Breast epithelium (tissue), 4 donors: ENCODE results near the gene RBCK1. TPM values are rescaled to one million over a fixed set of nuclear protein-coding genes. Genes with fewer than 3 reads are reported as not detected.

ENCODE experiments used
- DNase-seq, 2 donors: peaks; one replicate each; pipeline ENCODE4 v3.0.0-alpha.2; 2019; ENCODE audit warnings: low spot score in 2 of 2
- H3K27ac ChIP-seq, 2 donors: fragments of 200-600 bp; sonication (generic) in 1 of 2; one replicate each; pipeline ENCODE4 v1.5.1; 2016 to 2019; ENCODE audit warnings: mild to moderate bottlenecking in 1 of 2
- H3K27me3 ChIP-seq, 2 donors: fragments of 200-600 bp; sonication (generic) in 1 of 2; one replicate each; pipeline versions ENCODE4 v1.5.1 to v1.6.0; 2017 to 2019; ENCODE audit warnings: control low read depth in 1 of 2, mild to moderate bottlenecking in 1 of 2
- H3K36me3 ChIP-seq: fragments of 200-600 bp; one replicate; pipeline ENCODE4 v1.5.1; 2019
- H3K4me1 ChIP-seq, 2 donors: fragments of 200-600 bp; sonication (generic); one replicate each; pipeline ENCODE4 v1.5.1; 2016 to 2019; ENCODE audit warnings: control low read depth in 1 of 2
- H3K4me3 ChIP-seq, 3 donors: fragments of 200-600 bp; sonication (generic); 1 replicate in 2 of 3; 2 replicates in 1 of 3; pipeline ENCODE4 v1.5.1; 2016 to 2019; ENCODE audit warnings: mild to moderate bottlenecking in 3 of 3, moderate library complexity in 2 of 3
- H3K9me3 ChIP-seq, 2 donors: fragments of 200-600 bp; sonication (generic) in 1 of 2; one replicate each; pipeline ENCODE4 v1.5.1; 2016 to 2019; ENCODE audit warnings: control low read depth in 1 of 2
- POLR2A ChIP-seq: fragments of 450-650 bp; IDR thresholded peaks from one replicate; pipeline ENCODE4 v1.6.1; 2016; ENCODE audit warnings: antibody characterized with exemption, mild to moderate bottlenecking, moderate library complexity
- POLR2AphosphoS5 ChIP-seq, 3 donors: sonication (generic); formaldehyde crosslinking; IDR thresholded peaks; one replicate each; pipeline ENCODE4 v1.6.1; 2017; ENCODE audit warnings: antibody characterized with exemption in 3 of 3
- intact Hi-C: fragments of 100-400 bp; cut with DNase I; formaldehyde crosslinking; loops from one replicate; pipeline ENCODE4 v1.15.1; 2023; ENCODE audit warnings: low total_unique reads
- total RNA-seq, 3 donors: library from RNA; depleted of rRNA; stranded (reverse); fragments of >200 nt; gene quantifications; one replicate each; pipeline ENCODE4 v1.1.0, GENCODE V29; 2016
- TF ChIP-seq, protein P1 (sequence below), 3 donors: fragments of 450-650 bp; IDR thresholded peaks; one replicate each; pipeline ENCODE4 v1.5.1; 2016 to 2017; ENCODE audit warnings: antibody characterized with exemption in 3 of 3, mild to moderate bottlenecking in 3 of 3, moderate library complexity in 3 of 3

RBCK1 gene
- total RNA-seq, 3 donors from 2014 or later, result 61.3 to 69.5 (median 66.2) TPM

DNA sequence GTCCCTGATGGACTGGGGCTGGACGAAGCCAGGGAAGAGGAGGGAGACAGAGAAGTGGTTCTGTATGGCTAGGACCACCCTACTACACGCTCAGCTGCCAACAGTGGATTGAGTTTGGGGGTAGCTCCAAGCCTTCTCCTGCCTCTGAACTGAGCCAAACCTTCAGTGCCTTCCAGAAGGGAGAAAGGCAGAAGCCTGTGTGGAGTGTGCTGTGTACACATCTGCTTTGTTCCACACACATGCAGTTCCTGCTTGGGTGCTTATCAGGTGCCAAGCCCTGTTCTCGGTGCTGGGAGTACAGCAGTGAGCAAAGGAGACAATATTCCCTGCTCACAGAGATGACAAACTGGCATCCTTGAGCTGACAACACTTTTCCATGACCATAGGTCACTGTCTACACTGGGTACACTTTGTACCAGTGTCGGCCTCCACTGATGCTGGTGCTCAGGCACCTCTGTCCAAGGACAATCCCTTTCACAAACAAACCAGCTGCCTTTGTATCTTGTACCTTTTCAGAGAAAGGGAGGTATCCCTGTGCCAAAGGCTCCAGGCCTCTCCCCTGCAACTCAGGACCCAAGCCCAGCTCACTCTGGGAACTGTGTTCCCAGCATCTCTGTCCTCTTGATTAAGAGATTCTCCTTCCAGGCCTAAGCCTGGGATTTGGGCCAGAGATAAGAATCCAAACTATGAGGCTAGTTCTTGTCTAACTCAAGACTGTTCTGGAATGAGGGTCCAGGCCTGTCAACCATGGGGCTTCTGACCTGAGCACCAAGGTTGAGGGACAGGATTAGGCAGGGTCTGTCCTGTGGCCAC is 11.3 kb upstream of the RBCK1 start:
- no peak overlapping the region for H3K4me3 ChIP-seq
- H3K9me3 ChIP-seq, result no peaks in the 10 kb centered on the region
- no peak for DNase-seq
- H3K4me1 ChIP-seq, result no peaks in the 10 kb centered on the region
- H3K27ac ChIP-seq, result no peak overlapping the region
- intact Hi-C loops, result no loop called here
- no peak for TF ChIP-seq POLR2AphosphoS5 (IDR thresholded peaks at IDR 0.05)
- no peaks in the 10 kb centered on the region for H3K27me3 ChIP-seq
- no peaks in the 10 kb centered on the region for H3K36me3 ChIP-seq

DNA sequence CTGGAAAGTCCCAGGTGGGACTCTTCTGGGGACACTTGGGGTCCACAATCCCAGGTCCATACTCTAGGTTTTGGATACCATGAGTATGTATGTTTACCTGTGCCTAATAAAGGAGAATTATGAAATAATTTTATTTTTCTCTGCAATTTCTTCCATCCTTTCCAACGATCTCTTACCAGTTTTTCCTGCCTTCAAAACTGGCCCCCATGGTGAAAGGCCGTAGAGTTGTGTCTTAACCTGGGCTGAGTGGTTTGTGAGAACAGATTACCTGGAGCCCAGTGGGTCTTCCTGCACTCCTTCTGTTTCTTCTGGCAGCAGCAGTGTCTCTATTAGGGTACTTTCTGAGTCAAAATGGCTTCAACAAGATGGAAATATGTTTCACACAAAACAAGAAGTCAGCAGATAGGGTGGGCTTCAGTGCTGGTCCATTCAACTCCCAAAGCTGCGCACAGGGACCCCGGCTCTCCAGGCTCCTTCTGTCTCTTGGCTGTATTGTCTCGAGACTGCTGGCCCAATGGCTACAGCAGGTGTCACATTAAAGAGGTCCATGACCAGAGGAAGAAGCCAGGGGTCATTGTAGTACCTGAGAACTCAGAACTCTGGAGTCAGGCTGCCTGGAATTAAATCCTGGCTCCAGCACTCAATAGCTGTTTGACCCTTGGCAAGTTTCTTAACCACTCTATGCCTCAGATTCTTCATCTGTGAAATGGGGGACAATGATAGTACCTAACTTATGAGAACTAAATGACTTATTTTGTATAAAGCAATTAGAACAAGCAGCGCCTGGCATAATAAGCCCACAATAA is 10.5 kb upstream of the RBCK1 start:
- Histone ChIP-seq H3K27me3 (no peaks in the 10 kb centered on the region), H3K4me1 (no peaks in the 10 kb centered on the region), H3K9me3 (no peaks in the 10 kb centered on the region), H3K4me3 (no peak overlapping the region), H3K36me3 (no peaks in the 10 kb centered on the region), H3K27ac (no peak overlapping the region)
- TF ChIP-seq POLR2AphosphoS5 (IDR thresholded peaks at IDR 0.05), result no peak
- TF ChIP-seq, protein P1, sequence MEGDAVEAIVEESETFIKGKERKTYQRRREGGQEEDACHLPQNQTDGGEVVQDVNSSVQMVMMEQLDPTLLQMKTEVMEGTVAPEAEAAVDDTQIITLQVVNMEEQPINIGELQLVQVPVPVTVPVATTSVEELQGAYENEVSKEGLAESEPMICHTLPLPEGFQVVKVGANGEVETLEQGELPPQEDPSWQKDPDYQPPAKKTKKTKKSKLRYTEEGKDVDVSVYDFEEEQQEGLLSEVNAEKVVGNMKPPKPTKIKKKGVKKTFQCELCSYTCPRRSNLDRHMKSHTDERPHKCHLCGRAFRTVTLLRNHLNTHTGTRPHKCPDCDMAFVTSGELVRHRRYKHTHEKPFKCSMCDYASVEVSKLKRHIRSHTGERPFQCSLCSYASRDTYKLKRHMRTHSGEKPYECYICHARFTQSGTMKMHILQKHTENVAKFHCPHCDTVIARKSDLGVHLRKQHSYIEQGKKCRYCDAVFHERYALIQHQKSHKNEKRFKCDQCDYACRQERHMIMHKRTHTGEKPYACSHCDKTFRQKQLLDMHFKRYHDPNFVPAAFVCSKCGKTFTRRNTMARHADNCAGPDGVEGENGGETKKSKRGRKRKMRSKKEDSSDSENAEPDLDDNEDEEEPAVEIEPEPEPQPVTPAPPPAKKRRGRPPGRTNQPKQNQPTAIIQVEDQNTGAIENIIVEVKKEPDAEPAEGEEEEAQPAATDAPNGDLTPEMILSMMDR (IDR thresholded peaks at IDR 0.05), result no peak
- no peak for TF ChIP-seq POLR2A
- DNase-seq, result no peak
- intact Hi-C loops, result no loop called here

GRCh38 chr20:399182-399707 is 8.9 kb upstream of the RBCK1 start:
- H3K27me3 ChIP-seq, result no peaks in the 10 kb centered on the region
- no peaks in the 10 kb centered on the region for H3K9me3 ChIP-seq
- no peak overlapping the region for H3K4me3 ChIP-seq
- intact Hi-C loops, result no loop called here
- TF ChIP-seq, protein P1 (IDR thresholded peaks at IDR 0.05), result no peak
- no peak for TF ChIP-seq POLR2A
- no peak for TF ChIP-seq POLR2AphosphoS5 (IDR thresholded peaks at IDR 0.05)
- no peak for DNase-seq
- H3K27ac ChIP-seq, result no peak overlapping the region
- no peaks in the 10 kb centered on the region for H3K4me1 ChIP-seq
- no peaks in the 10 kb centered on the region for H3K36me3 ChIP-seq

DNA sequence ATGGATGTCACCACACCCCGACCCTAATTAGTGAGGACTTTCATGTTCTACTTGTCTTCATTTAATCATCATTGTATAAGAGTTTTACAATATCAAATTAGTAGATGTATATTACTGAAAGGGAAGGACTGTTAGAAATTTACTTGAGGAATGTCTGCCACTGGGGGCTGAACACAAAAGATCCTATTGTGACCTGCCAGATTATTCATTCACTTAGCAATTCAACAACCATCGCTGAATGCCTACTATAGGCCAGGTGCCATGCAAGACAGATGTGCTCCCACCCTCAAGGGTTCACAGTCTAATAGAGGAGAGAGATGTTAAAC is 8.0 kb upstream of the RBCK1 start:
- H3K27me3 ChIP-seq, result no peaks in the 10 kb centered on the region
- TF ChIP-seq, protein P1 (IDR thresholded peaks at IDR 0.05), result no peak
- no peak for TF ChIP-seq POLR2A
- no peak for TF ChIP-seq POLR2AphosphoS5 (IDR thresholded peaks at IDR 0.05)
- intact Hi-C loops, result loop anchor here (10.0 kb wide), 1 partner anchor 45 kb away; no protein-coding TSS in a partner anchor

DNA sequence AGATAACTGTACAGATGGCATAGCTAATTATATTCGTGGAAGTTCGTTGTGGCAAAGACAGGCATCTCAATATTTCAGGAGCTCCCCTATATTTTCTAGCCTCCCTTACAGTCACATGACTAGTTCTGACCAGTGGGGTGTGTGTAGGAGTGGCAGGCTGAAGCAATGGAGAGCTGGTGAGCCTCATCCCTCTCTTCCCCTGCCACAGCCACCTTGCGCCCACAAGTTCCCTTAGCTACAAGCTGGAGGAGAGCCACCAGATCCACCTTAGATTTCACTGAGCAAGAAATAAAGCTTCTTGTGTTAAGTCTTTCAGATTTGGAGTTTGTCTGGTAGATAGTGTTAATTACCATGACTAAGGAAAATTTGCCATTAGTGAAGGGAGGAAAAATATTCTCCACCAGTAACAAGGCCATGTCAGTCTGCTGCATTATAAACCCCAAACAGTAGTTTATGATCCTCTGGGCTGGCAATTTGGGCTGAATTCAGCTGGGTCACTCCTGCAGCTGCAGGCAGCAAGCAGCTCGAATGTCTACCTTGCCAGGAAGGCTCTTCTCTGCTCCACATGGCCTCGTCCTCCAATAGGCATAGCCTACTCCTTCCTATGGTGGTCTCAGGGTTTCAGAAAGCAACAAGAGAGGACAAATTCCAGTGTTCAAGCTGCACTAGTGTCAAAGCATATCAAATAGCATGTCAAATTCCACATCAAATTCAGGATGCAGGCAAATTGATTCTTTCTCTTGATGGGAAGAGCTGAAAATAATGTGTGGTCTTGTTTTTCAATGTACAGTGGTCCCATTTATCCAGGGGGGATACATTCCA is 7.4 kb upstream of the RBCK1 start:
- Histone ChIP-seq H3K4me3 (no peak overlapping the region), H3K27me3 (no peaks in the 10 kb centered on the region), H3K36me3 (no peaks in the 10 kb centered on the region), H3K9me3 (no peaks in the 10 kb centered on the region), H3K4me1 (no peaks in the 10 kb centered on the region), H3K27ac (no peak overlapping the region)
- intact Hi-C loops, result loop anchor here (10.0 kb wide), 1 partner anchor 46 kb away; no protein-coding TSS in a partner anchor
- no peak for DNase-seq
- TF ChIP-seq POLR2AphosphoS5 (IDR thresholded peaks at IDR 0.05), result no peak
- TF ChIP-seq POLR2A, result no peak
- TF ChIP-seq, protein P1 (IDR thresholded peaks at IDR 0.05), result no peak

More for the DNA sequence above, 8.0 kb upstream of the RBCK1 start:
- no peak overlapping the region for H3K27ac ChIP-seq
- no peaks in the 10 kb centered on the region for H3K9me3 ChIP-seq
- no peaks in the 10 kb centered on the region for H3K4me1 ChIP-seq
- DNase-seq, result no peak
- no peaks in the 10 kb centered on the region for H3K36me3 ChIP-seq
- no peak overlapping the region for H3K4me3 ChIP-seq
